ENCODE data around the gene TPD52L2. TPM values are rescaled to one million over a fixed set of nuclear protein-coding genes. Genes with fewer than 3 reads are reported as not detected.

Gene TPD52L2
- polyA plus RNA-seq, 3 donors = 137 to 167 (median 144) TPM

DNA sequence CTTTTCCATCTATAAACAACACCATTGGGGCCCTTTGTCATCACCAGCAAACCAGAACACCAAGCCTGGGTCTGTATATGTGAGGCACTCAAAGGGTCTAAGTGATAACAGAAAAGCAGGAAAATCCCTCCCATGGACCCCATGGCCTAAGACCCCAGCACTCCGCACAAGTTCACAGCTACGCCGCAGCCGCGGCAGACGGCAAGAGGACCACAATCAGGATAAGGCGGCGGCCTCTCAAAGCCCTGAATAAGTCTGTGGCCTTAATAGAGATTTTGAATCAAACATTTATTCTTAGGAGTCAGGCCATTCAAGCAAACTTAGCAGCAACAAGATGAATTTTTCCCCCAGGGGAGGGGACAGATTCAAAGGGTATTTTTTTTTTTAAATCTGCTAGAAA is 36.9 kb upstream of the TPD52L2 start:
- Histone ChIP-seq H3K4me3 (replicated peaks in 1 of 3; ENCODE audit: low read depth in 2 of 3, low read length in 3 of 3) (no peak overlapping the region), H3K27ac (ENCODE audit: low read depth in 1 of 2, low read length in 2 of 2) (no peak overlapping the region), H3K9ac (ENCODE audit: insufficient read depth, low read length, poor library complexity, severe bottlenecking) (no peak overlapping the region), H3K4me2 (replicated peaks; ENCODE audit: extremely low read depth, low read length, poor library complexity, severe bottlenecking) (no peak overlapping the region), H3K4me1 (ENCODE audit: control insufficient read depth in 1 of 2, insufficient read depth in 2 of 2, low read length in 2 of 2) (peaks cover 9 to 21% of the 10 kb centered on the region in 2 donors), H3K9me3 (replicated peaks in 1 of 2; ENCODE audit: control insufficient read depth in 1 of 2, insufficient read depth in 1 of 2, low read length in 2 of 2) (peaks cover 2 to 12% of the 10 kb centered on the region in 2 donors), H3K79me2 (ENCODE audit: insufficient read depth, low read length) (no peaks in the 10 kb centered on the region), H3K27me3 (ENCODE audit: control insufficient read depth in 2 of 2, insufficient read depth in 2 of 2, low read length in 2 of 2) (peaks cover 28 to 46% of the 10 kb centered on the region in 2 donors), H3K36me3 (replicated peaks in 1 of 2; ENCODE audit: control insufficient read depth in 1 of 2, insufficient read depth in 2 of 2, low read length in 2 of 2) (no peaks in the 10 kb centered on the region), H4K20me1 (ENCODE audit: insufficient read depth, low read length) (peaks cover 11% of the 10 kb centered on the region), H2AFZ (ENCODE audit: insufficient read depth, low read depth, low read length, poor library complexity, severe bottlenecking) (no peak overlapping the region)
- intact Hi-C loops (cut with micrococcal nuclease) = loop anchor here in 1 of 2 donors (5.0 kb wide), 1 partner anchor 34 kb away; the partner anchor contains the start of gene ABHD16B
- Mint-ChIP-seq H3K27ac (no peak overlapping the region), H3K36me3 (peaks cover 0 to 8% of the 10 kb centered on the region in 2 donors), H3K4me3 (peak overlapping the region in 1 of 2 donors; percentile 96), H3K27me3 (ENCODE audit: low read depth in 3 of 3) (peaks cover 51 to 59% (median 59%) of the 10 kb centered on the region in 3 donors), H3K4me1 (peaks cover 9% of the 10 kb centered on the region), H3K9me3 (peaks cover 0 to 20% (median 7%) of the 10 kb centered on the region in 7 donors)
- TF ChIP-seq, protein P1, sequence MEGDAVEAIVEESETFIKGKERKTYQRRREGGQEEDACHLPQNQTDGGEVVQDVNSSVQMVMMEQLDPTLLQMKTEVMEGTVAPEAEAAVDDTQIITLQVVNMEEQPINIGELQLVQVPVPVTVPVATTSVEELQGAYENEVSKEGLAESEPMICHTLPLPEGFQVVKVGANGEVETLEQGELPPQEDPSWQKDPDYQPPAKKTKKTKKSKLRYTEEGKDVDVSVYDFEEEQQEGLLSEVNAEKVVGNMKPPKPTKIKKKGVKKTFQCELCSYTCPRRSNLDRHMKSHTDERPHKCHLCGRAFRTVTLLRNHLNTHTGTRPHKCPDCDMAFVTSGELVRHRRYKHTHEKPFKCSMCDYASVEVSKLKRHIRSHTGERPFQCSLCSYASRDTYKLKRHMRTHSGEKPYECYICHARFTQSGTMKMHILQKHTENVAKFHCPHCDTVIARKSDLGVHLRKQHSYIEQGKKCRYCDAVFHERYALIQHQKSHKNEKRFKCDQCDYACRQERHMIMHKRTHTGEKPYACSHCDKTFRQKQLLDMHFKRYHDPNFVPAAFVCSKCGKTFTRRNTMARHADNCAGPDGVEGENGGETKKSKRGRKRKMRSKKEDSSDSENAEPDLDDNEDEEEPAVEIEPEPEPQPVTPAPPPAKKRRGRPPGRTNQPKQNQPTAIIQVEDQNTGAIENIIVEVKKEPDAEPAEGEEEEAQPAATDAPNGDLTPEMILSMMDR (IDR thresholded peaks at IDR 0.05) = no peak
- DNase-seq = no peak
- 100% methylated on average over 4 of the region's 8 CpGs for WGBS (ENCODE audit: insufficient coverage)

DNA sequence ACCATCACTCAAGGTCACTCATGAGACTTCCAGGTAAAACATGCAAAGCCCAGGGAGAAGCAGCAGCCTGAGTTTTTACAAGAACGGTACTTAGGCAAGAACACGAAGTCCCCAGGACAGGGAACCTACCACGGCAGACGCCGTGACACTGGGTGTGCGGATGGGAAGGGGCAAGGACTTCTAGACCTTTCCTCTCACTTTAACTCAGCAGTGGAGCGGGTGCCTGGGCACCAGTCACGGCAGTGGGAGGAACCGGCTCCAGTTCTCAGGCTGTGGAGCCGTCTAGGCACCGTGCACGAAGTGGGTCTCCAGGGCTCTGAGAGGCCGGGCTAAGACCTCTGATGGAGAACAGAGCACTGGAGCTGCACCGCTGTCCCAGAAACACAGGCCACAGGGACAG is 36.5 kb upstream of the TPD52L2 start:
- peaks cover 9% of the 10 kb centered on the region for H3K4me1 Mint-ChIP-seq
- Histone ChIP-seq H2AFZ (ENCODE audit: insufficient read depth, low read depth, low read length, poor library complexity, severe bottlenecking) (no peak overlapping the region), H3K4me2 (replicated peaks; ENCODE audit: extremely low read depth, low read length, poor library complexity, severe bottlenecking) (no peak overlapping the region), H3K27me3 (ENCODE audit: control insufficient read depth in 2 of 2, insufficient read depth in 2 of 2, low read length in 2 of 2) (peaks cover 28 to 50% of the 10 kb centered on the region in 2 donors), H4K20me1 (ENCODE audit: insufficient read depth, low read length) (peaks cover 11% of the 10 kb centered on the region), H3K27ac (ENCODE audit: low read depth in 1 of 2, low read length in 2 of 2) (no peak overlapping the region), H3K79me2 (ENCODE audit: insufficient read depth, low read length) (no peaks in the 10 kb centered on the region), H3K4me3 (replicated peaks in 1 of 3; ENCODE audit: low read depth in 2 of 3, low read length in 3 of 3) (no peak overlapping the region), H3K36me3 (replicated peaks in 1 of 2; ENCODE audit: control insufficient read depth in 1 of 2, insufficient read depth in 2 of 2, low read length in 2 of 2) (no peaks in the 10 kb centered on the region), H3K9ac (ENCODE audit: insufficient read depth, low read length, poor library complexity, severe bottlenecking) (no peak overlapping the region), H3K9me3 (replicated peaks in 1 of 2; ENCODE audit: control insufficient read depth in 1 of 2, insufficient read depth in 1 of 2, low read length in 2 of 2) (peaks cover 2 to 12% of the 10 kb centered on the region in 2 donors), H3K4me1 (ENCODE audit: control insufficient read depth in 1 of 2, insufficient read depth in 2 of 2, low read length in 2 of 2) (peaks cover 9 to 21% of the 10 kb centered on the region in 2 donors)
- H3K27me3 Mint-ChIP-seq (ENCODE audit: low read depth in 3 of 3) = peaks cover 53 to 63% (median 61%) of the 10 kb centered on the region in 3 donors
- peak overlapping the region in 1 of 7 donors; percentile 53 for H3K27ac Mint-ChIP-seq
- intact Hi-C loops (cut with micrococcal nuclease) = loop anchor here in 1 of 2 donors (5.0 kb wide), 1 partner anchor 34 kb away; the partner anchor contains the start of gene ABHD16B
- peaks cover 0 to 8% of the 10 kb centered on the region in 2 donors for H3K36me3 Mint-ChIP-seq
- peaks cover 0 to 20% (median 7%) of the 10 kb centered on the region in 7 donors for H3K9me3 Mint-ChIP-seq
- peak overlapping the region in 1 of 2 donors; percentile 96 for H3K4me3 Mint-ChIP-seq
- 96% methylated on average over 13 of the region's 14 CpGs for WGBS (ENCODE audit: insufficient coverage)
- no peak for DNase-seq
- TF ChIP-seq, protein P1 (IDR thresholded peaks at IDR 0.05) = no peak
